Heart right ventricle (tissue), 16 donors: ENCODE measurements around the gene TFPI2. TPM values are rescaled to one million over a fixed set of nuclear protein-coding genes. Genes with fewer than 3 reads are reported as not detected.

ENCODE experiments used
- ATAC-seq, 8 donors: fragments of 200-7000 bp; cut with Tn5 transposase; one replicate each; pipeline ENCODE4 v1.9.1; 2020; ENCODE audit warnings: mild to moderate bottlenecking in 8 of 8, moderate library complexity in 8 of 8, moderate number of reproducible peaks in 1 of 8
- DNase-seq, 2 donors: peaks; one replicate each; pipeline ENCODE4 v3.0.0-alpha.2; 2020
- H3K27ac ChIP-seq, 10 donors: fragments of 200-600 bp; sonication (generic) in 2 of 10; one replicate each; pipeline versions ENCODE4 v1.5.0 to v1.8.0; 2020 to 2022; ENCODE audit warnings: mild to moderate bottlenecking in 3 of 10
- H3K27me3 ChIP-seq, 7 donors: fragments of 200-600 bp; one replicate each; pipeline ENCODE4 v1.8.0; 2021 to 2022; ENCODE audit warnings: mild to moderate bottlenecking in 2 of 7
- H3K36me3 ChIP-seq, 9 donors: fragments of 200-600 bp; sonication (generic) in 1 of 9; one replicate each; pipeline versions ENCODE4 v1.5.0 to v1.8.0; 2020 to 2022; ENCODE audit warnings: mild to moderate bottlenecking in 2 of 9
- H3K4me1 ChIP-seq, 9 donors: fragments of 200-600 bp; sonication (generic) in 1 of 9; one replicate each; pipeline versions ENCODE4 v1.5.0 to v1.8.0; 2020 to 2022; ENCODE audit warnings: mild to moderate bottlenecking in 4 of 9
- H3K4me3 ChIP-seq, 10 donors: fragments of 200-600 bp; sonication (generic) in 2 of 10; one replicate each; pipeline versions ENCODE4 v1.5.0 to v1.8.0; 2020 to 2022; ENCODE audit warnings: mild to moderate bottlenecking in 7 of 10, moderate library complexity in 2 of 10
- H3K9me3 ChIP-seq, 11 donors: fragments of 200-600 bp in 10 of 11; sonication (generic) in 2 of 11; one replicate each; pipeline versions ENCODE4 v1.5.0 to v1.8.0; 2013 to 2022; ENCODE audit warnings: mild to moderate bottlenecking in 2 of 11, control low read depth in 1 of 11, moderate library complexity in 1 of 11
- WGBS, 2 donors: extraction: QIAGEN DNeasy Blood & Tissue Kit; methylation state at CpG; one replicate each; pipeline ENCODE4 v1.1.7; 2013; ENCODE audit warnings: inconsistent platforms in 1 of 2; 5-methylcytosine and 5-hydroxymethylcytosine counted together
- intact Hi-C, 10 donors: fragments of 100-400 bp; cut with DNase I; formaldehyde crosslinking; loops; one replicate each; pipeline versions ENCODE4 v1.11.1 to v1.14.2; 2022
- polyA plus RNA-seq, 2 donors: library from polyadenylated mRNA; stranded (reverse); fragments of 200-250 nt; gene quantifications; one replicate each; pipeline ENCODE4 v1.2.3, GENCODE V29; 2013
- total RNA-seq, 10 donors: library from RNA; stranded (reverse); fragmentation: NEBNext Ultra II Directional in 3 of 10; extraction: Animal tissue kit (Norgen Biotek cat#: 25700) in 3 of 10; gene quantifications; one replicate each; pipeline versions ENCODE4 v1.2.1 to v1.2.4, GENCODE V29; 2021 to 2023
- TF ChIP-seq, protein P1 (sequence below), 9 donors: fragments of 200-600 bp; sonication (generic) in 2 of 9; IDR thresholded peaks; one replicate each; pipeline versions ENCODE4 v1.5.0 to v1.8.0; 2021 to 2022; ENCODE audit warnings: antibody characterized with exemption in 9 of 9, mild to moderate bottlenecking in 5 of 9, moderate library complexity in 1 of 9
- donor health status: Arrhythmogenic right ventricular cardiomyopathy.
- donor health status: ischemic (EF 13 %, LVEDD 7.1; RV severe dilation, severe dysfunction).
- donor health status: healthy with polysubstance abuse.
- donor health status: DM: no; HTN: yes; CAD: no.
- donor health status: DM: no; HTN: no; CAD: no.
- donor health status: ischemic (EF 25% LVEDD 6.9; RV normal size, moderate dysfunction).
- donor health status: ischemic (EF 25% LVEDD 5.7; RV mildly dilated, moderate dysfunction).
- donor health status: healthy.
- donor health status: DM: yes; HTN: yes; CAD: no.
- donor health status: Ischemic cardiomyopathy.
- donor health status: ischemic (EF 35%, LVEDD 5.7; RV mildly dilated, moderate dysfunction).
- donor health status: nonischemic (EF 11% LVEDD 7.7; RV severe dilation, severe dysfunction).
- donor health status: DM: yes; HTN: yes; CAD: no.
- donor health status: PGD.
- donor health status: ischemic (EF 29% LVEDD 5.4; RV normal size, mild dysfunction).
- donor health status: nonischemic (EF 23%, LVEDD 6.1; RV moderate dilation, normal function).

TFPI2 gene
- total and polyA plus RNA-seq, 12 donors = 1.1 to 13.4 (median 2.2) TPM

- intact Hi-C loops = loop anchor here in 1 of 10 donors (2.0 kb wide), 1 partner anchor 339 kb away; no protein-coding TSS in a partner anchor
- peaks cover 0 to 16% (median 11%) of the 10 kb centered on the region in 11 donors for H3K9me3 ChIP-seq
- TF ChIP-seq, protein P1, sequence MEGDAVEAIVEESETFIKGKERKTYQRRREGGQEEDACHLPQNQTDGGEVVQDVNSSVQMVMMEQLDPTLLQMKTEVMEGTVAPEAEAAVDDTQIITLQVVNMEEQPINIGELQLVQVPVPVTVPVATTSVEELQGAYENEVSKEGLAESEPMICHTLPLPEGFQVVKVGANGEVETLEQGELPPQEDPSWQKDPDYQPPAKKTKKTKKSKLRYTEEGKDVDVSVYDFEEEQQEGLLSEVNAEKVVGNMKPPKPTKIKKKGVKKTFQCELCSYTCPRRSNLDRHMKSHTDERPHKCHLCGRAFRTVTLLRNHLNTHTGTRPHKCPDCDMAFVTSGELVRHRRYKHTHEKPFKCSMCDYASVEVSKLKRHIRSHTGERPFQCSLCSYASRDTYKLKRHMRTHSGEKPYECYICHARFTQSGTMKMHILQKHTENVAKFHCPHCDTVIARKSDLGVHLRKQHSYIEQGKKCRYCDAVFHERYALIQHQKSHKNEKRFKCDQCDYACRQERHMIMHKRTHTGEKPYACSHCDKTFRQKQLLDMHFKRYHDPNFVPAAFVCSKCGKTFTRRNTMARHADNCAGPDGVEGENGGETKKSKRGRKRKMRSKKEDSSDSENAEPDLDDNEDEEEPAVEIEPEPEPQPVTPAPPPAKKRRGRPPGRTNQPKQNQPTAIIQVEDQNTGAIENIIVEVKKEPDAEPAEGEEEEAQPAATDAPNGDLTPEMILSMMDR (IDR thresholded peaks at IDR 0.05) = no peak
- no peak overlapping the region for H3K4me3 ChIP-seq
- no peaks in the 10 kb centered on the region for H3K4me1 ChIP-seq
- H3K27me3 ChIP-seq = peaks cover 0 to 2% (median 0%) of the 10 kb centered on the region in 7 donors
- no peak overlapping the region for H3K27ac ChIP-seq
- H3K36me3 ChIP-seq = no peaks in the 10 kb centered on the region
- ATAC-seq (no peak), DNase-seq (no peak)
These were observed 6.6 kb downstream of the TFPI2 start for GRCh38 chr7:93883917-93884345.

- Histone ChIP-seq H3K4me1 (no peaks in the 10 kb centered on the region), H3K27me3 (no peaks in the 10 kb centered on the region), H3K36me3 (no peaks in the 10 kb centered on the region), H3K4me3 (no peak overlapping the region), H3K9me3 (peaks cover 0 to 20% (median 12%) of the 10 kb centered on the region in 11 donors), H3K27ac (no peak overlapping the region)
- intact Hi-C loops = loop anchor here in 1 of 10 donors (2.0 kb wide), 1 partner anchor 340 kb away; no protein-coding TSS in a partner anchor
- no peak for DNase-seq
- TF ChIP-seq, protein P1 (IDR thresholded peaks at IDR 0.05) = peak in 4 of 9 donors; percentile 21 to 49 (median 34)
- ATAC-seq = no peak
- 85 to 90% methylated on average over 3 of the region's 3 CpGs for WGBS, 2 donors
These were observed 7.3 kb downstream of the TFPI2 start for GRCh38 chr7:93883078-93883916.

DNA sequence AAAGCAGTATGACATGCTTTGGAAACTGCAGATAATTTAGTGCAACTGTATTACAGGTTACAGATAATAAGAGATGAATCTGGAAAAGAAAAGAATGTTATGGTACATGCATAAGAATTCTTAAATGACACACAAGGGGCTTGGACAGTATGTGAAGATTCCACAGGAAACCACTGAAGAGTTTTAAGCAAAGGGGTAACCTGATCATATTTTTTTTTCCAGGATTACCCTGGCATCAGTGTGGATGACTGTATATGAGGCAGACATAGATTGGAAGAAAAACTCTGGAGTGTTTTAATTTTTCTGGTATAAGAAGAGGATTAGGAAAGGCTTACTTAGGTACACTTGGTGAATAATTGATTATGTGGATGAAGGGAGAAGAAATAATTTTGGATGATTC, 8.1 kb downstream of the TFPI2 start:
- Histone ChIP-seq H3K27me3 (no peaks in the 10 kb centered on the region), H3K4me3 (no peak overlapping the region), H3K9me3 (peaks cover 0 to 22% (median 12%) of the 10 kb centered on the region in 11 donors), H3K4me1 (no peaks in the 10 kb centered on the region), H3K27ac (no peak overlapping the region), H3K36me3 (no peaks in the 10 kb centered on the region)
- TF ChIP-seq, protein P1 (IDR thresholded peaks at IDR 0.05) = no peak
- DNase-seq (no peak), ATAC-seq (no peak)
- intact Hi-C loops = loop anchor here in 1 of 10 donors (2.0 kb wide), 1 partner anchor 340 kb away; no protein-coding TSS in a partner anchor

GRCh38 chr7:93879356-93879755, 11.2 kb downstream of the TFPI2 start:
- H3K9me3 ChIP-seq = peaks cover 0 to 24% (median 12%) of the 10 kb centered on the region in 11 donors
- H3K4me3 ChIP-seq = no peak overlapping the region
- TF ChIP-seq, protein P1 (IDR thresholded peaks at IDR 0.05) = no peak
- no peak for ATAC-seq
- H3K27ac ChIP-seq = no peak overlapping the region
- H3K27me3 ChIP-seq = no peaks in the 10 kb centered on the region
- intact Hi-C loops = no loop called here
- H3K4me1 ChIP-seq = no peaks in the 10 kb centered on the region
- no peak for DNase-seq
- no peaks in the 10 kb centered on the region for H3K36me3 ChIP-seq
